HCT116 (cell line): ENCODE measurements around the gene FERMT2.

Experiments
- EZH2 ChIP-seq: fragments of 200-600 bp; sonication (generic); IDR thresholded peaks from 2 replicates; pipeline ENCODE4 v1.6.1; 2017; ENCODE audit warnings: antibody characterized with exemption, mixed run types
- SP1 ChIP-seq: IDR thresholded peaks from 2 replicates; pipeline ENCODE4 v1.6.1; 2012; ENCODE audit warnings: low read depth
- ZNF274 ChIP-seq: fragments of 200-500 bp; sonication (Bioruptor generic); IDR thresholded peaks from 2 replicates; pipeline ENCODE4 v1.6.1; 2014; ENCODE audit warnings: mild to moderate bottlenecking, low read depth, low read length, inconsistent platforms

DNA sequence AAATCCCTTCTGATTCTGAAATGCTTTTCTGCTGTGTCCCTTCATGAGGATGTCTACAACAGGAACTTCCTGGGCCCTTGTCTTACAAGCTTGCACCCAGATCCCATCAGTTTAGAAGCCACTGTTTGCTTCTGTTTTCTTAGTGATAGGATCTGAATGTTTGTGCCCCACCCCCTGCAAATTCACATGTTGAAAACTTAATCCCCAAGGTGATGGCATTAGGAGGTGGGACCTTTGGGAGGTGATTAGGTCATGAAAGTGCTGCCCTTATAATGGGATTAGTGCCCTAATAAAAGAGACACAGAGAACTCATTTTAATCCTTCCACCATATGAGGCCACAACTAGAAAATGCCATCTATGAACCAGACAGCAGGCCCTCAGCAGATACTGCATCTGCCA, 123.4 kb downstream of the FERMT2 start:
- TF ChIP-seq EZH2 (no peak), SP1 (no peak), ZNF274 (no peak)
